Nephron (organoid): ENCODE results near the gene SPACA6.

Experiments used
- H3K27ac Mint-ChIP-seq, 3 experiments: 2 replicates each; pipeline ENCODE4 v1.8.0; 2020; ENCODE audit warnings: mixed read lengths in 3 of 3, mild to moderate bottlenecking in 2 of 3, moderate library complexity in 1 of 3
- H3K27me3 Mint-ChIP-seq: 2 replicates; pipeline ENCODE4 v1.8.0; 2021; ENCODE audit warnings: low read depth, mild to moderate bottlenecking, moderate library complexity, mixed read lengths
- H3K36me3 Mint-ChIP-seq: 2 replicates; pipeline ENCODE4 v1.8.0; 2020; ENCODE audit warnings: low read depth, mixed read lengths
- H3K4me1 Mint-ChIP-seq: 2 replicates; pipeline ENCODE4 v1.8.0; 2020; ENCODE audit warnings: mixed read lengths
- H3K4me3 Mint-ChIP-seq, 3 experiments: 2 replicates each; pipeline ENCODE4 v1.8.0; 2020; ENCODE audit warnings: mild to moderate bottlenecking in 3 of 3, mixed read lengths in 3 of 3, moderate library complexity in 2 of 3
- H3K9me3 Mint-ChIP-seq: 2 replicates; pipeline ENCODE4 v1.8.0; 2020; ENCODE audit warnings: mixed read lengths
- TF ChIP-seq, protein P1 (sequence below), 3 experiments: fragments of 200-600 bp; sonication (generic); IDR thresholded peaks; one replicate each; pipeline ENCODE4 v1.5.0; 2021; ENCODE audit warnings: antibody characterized with exemption in 3 of 3; ENCODE audit not compliant: unreplicated experiment in 3 of 3

Gene SPACA6

DNA sequence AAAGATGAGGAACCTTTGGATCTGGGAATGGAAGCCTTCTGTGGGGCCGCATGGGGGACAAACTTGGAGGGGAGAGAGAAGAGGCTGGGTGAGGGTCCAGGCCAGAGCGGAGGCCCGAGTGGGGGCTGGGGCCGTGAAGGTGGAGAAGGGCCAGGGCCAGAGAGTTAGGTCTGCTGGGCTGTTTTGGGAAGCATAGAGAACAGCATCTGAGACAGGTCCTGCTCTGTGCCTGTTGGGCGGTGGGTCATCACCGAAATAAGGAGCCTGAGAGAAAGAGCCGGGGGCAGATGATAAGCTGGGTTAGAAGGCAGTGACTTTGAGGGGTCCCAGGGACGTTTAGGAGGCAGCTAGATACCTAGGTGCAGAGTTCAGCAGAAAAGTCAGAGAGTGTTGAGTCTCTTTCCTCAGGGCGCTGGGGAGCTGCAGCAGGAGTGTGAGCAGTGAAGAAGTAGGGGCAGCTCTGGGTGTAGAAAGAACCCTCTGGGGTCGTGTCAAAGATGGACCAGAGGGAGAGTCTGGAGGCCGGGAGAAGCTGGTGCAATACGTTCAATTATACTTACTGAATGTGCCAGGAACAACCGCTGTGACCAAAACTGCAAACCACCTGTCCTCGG, 2.7 kb downstream of the SPACA6 start:
- peaks cover 47% of the 10 kb centered on the region for H3K4me1 Mint-ChIP-seq
- peak overlapping the region in 1 of 3 experiments; percentile 8 for H3K4me3 Mint-ChIP-seq
- no peaks in the 10 kb centered on the region for H3K9me3 Mint-ChIP-seq
- H3K27me3 Mint-ChIP-seq = no peaks in the 10 kb centered on the region
- H3K27ac Mint-ChIP-seq = no peak overlapping the region
- H3K36me3 Mint-ChIP-seq = peaks cover 89% of the 10 kb centered on the region
- TF ChIP-seq, protein P1, sequence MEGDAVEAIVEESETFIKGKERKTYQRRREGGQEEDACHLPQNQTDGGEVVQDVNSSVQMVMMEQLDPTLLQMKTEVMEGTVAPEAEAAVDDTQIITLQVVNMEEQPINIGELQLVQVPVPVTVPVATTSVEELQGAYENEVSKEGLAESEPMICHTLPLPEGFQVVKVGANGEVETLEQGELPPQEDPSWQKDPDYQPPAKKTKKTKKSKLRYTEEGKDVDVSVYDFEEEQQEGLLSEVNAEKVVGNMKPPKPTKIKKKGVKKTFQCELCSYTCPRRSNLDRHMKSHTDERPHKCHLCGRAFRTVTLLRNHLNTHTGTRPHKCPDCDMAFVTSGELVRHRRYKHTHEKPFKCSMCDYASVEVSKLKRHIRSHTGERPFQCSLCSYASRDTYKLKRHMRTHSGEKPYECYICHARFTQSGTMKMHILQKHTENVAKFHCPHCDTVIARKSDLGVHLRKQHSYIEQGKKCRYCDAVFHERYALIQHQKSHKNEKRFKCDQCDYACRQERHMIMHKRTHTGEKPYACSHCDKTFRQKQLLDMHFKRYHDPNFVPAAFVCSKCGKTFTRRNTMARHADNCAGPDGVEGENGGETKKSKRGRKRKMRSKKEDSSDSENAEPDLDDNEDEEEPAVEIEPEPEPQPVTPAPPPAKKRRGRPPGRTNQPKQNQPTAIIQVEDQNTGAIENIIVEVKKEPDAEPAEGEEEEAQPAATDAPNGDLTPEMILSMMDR (IDR thresholded peaks at IDR 0.05; ENCODE audit: unreplicated experiment in 3 of 3) = no peak

- TF ChIP-seq, protein P1 (IDR thresholded peaks at IDR 0.05; ENCODE audit: unreplicated experiment in 3 of 3) = no peak
- Mint-ChIP-seq H3K4me3 (peak overlapping the region in 1 of 3 experiments; percentile 28), H3K9me3 (no peaks in the 10 kb centered on the region), H3K4me1 (peaks cover 46% of the 10 kb centered on the region), H3K36me3 (peaks cover 89% of the 10 kb centered on the region), H3K27ac (no peak overlapping the region), H3K27me3 (no peaks in the 10 kb centered on the region)
Measured at GRCh38 chr19:51696606-51697005, 3.5 kb downstream of the SPACA6 start.

DNA sequence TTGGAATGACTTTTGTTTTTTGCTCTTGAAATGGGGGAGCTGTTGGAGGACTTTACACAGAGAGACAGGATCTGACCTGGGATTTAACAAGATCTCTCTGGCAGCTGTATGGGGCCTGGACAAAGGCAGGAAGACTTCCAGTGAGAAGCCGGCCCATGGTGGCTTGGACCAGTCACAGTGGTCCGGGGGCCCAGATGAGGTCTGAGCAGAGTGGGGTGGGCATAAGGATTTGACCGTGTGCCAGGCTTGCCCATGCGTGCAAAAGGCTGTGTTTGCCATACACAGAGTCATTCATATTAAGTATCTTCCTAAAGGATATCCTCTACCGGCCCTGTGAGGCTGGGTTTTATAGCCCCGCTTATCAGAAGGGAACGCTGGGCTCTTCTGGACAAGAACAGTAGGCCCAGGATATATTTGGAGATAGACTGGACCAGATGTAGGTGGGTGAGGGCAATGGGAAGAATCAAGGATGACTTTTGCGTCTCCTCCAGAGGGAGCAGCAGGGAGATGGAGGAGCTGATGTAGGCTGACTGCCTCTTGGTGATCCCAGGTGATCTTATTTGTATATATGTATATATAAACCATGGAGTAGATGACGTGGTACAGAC, 4.1 kb downstream of the SPACA6 start:
- H3K27ac Mint-ChIP-seq = no peak overlapping the region
- no peaks in the 10 kb centered on the region for H3K27me3 Mint-ChIP-seq
- no peaks in the 10 kb centered on the region for H3K9me3 Mint-ChIP-seq
- H3K4me3 Mint-ChIP-seq = peak overlapping the region in 1 of 3 experiments; percentile 45
- peaks cover 91% of the 10 kb centered on the region for H3K36me3 Mint-ChIP-seq
- peaks cover 45% of the 10 kb centered on the region for H3K4me1 Mint-ChIP-seq
- TF ChIP-seq, protein P1 (IDR thresholded peaks at IDR 0.05; ENCODE audit: unreplicated experiment in 3 of 3) = no peak

DNA sequence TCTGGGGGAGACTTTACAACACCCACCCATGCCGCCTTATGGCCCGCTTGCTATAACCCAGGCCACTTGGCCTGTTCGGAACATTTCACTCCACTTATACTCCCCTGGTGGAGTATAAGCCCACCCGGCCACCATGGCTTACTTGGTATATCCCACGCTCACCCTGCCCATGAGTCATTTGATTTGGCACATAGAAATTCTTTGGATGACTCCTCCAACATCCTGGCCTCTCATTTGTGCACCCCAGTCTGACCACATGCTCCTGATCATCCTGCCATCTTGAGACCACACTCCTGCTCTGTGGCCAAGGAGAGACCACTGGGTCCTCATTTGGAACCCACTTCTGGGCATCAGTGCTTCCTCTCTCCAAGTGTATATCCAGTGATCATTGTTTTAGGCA, 5.2 kb downstream of the SPACA6 start:
- Mint-ChIP-seq H3K36me3 (peaks cover 90% of the 10 kb centered on the region), H3K27me3 (peaks cover 2% of the 10 kb centered on the region), H3K27ac (peak overlapping the region in 1 of 3 experiments; percentile 22), H3K4me3 (peak overlapping the region in 1 of 3 experiments; percentile 8), H3K4me1 (peaks cover 48% of the 10 kb centered on the region), H3K9me3 (no peaks in the 10 kb centered on the region)
- TF ChIP-seq, protein P1 (IDR thresholded peaks at IDR 0.05; ENCODE audit: unreplicated experiment in 3 of 3) = no peak

DNA sequence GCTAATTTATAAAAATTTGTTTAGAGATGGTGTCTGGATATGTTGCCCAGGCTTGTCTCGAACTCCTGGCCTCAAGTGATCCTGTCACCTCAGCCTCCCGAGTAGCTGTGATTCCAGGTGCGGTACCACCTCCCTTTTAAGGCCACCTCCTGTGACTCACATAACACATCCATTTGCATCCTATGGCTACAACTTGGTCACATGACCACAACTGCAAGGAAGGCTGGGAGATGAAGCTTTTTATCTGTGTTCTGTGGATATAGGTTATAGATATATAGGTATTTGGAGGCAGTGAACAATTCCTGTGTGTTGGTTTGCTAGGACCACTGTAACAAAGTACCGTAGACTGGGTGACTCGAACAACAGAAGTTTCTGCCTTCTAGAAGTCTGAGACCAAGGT, 6.0 kb downstream of the SPACA6 start:
- TF ChIP-seq, protein P1 (IDR thresholded peaks at IDR 0.05; ENCODE audit: unreplicated experiment in 3 of 3) = no peak
- H3K27me3 Mint-ChIP-seq = peaks cover 4% of the 10 kb centered on the region
- peaks cover 45% of the 10 kb centered on the region for H3K4me1 Mint-ChIP-seq
- no peak overlapping the region for H3K4me3 Mint-ChIP-seq
- peaks cover 82% of the 10 kb centered on the region for H3K36me3 Mint-ChIP-seq
- no peaks in the 10 kb centered on the region for H3K9me3 Mint-ChIP-seq
- no peak overlapping the region for H3K27ac Mint-ChIP-seq
